OCI-LY7 (cell line): ENCODE measurements around the gene AAMDC. TPM values are rescaled to one million over a fixed set of nuclear protein-coding genes. Genes with fewer than 3 reads are reported as not detected.

Source experiments
- BruUV-seq: library from RNA; stranded (reverse); fragments of 400-500 nt; replicated peaks from 2 replicates; lab custom pipeline; 2021; lab: Mats Ljungman, UMichigan
- CTCF ChIA-PET: fragments of 300-600 bp; sonication (Branson Sonifier 250); formaldehyde crosslinking; loops from one replicate; lab custom pipeline; 2022; ENCODE audit warnings: antibody characterized with exemption; ENCODE audit not compliant: unreplicated experiment; lab: Charles Lee
- POLR2A ChIA-PET: fragments of 300-600 bp; sonication (Branson Sonifier 250); formaldehyde crosslinking; loops from one replicate; lab custom pipeline; 2022; ENCODE audit warnings: antibody characterized with exemption; lab: Charles Lee
- DNase-seq: peaks from one replicate; pipeline ENCODE4 v3.0.0-alpha.2; 2015; ENCODE audit warnings: low spot score
- H2AFZ ChIP-seq: fragments of 200-600 bp; sonication (generic), shearing (Covaris generic); 2 replicates; pipeline ENCODE4 v1.6.1; 2014; ENCODE audit warnings: mild to moderate bottlenecking, antibody characterized with exemption, low read length, moderate library complexity
- H3K27ac ChIP-seq: fragments of 200-600 bp; sonication (generic); 2 replicates; pipeline ENCODE4 v1.5.1; 2014; ENCODE audit warnings: mixed run types, low read depth, mild to moderate bottlenecking, moderate library complexity, low read length, inconsistent platforms; ENCODE audit not compliant: poor library complexity, severe bottlenecking
- H3K36me3 ChIP-seq: fragments of 200-600 bp; sonication (generic); 2 replicates; pipeline ENCODE4 v1.6.1; 2014; ENCODE audit warnings: mild to moderate bottlenecking, antibody characterized with exemption, low read length, moderate library complexity, mixed read lengths; ENCODE audit not compliant: insufficient read depth
- H3K4me1 ChIP-seq: fragments of 200-600 bp; sonication (generic); 2 replicates; pipeline ENCODE4 v1.5.1; 2014; ENCODE audit warnings: mild to moderate bottlenecking, low read length; ENCODE audit not compliant: insufficient read depth, poor library complexity, severe bottlenecking
- H3K4me2 ChIP-seq: fragments of 200-600 bp; sonication (generic); 2 replicates; pipeline ENCODE4 v1.6.1; 2014; ENCODE audit warnings: mild to moderate bottlenecking, low read length
- H3K4me3 ChIP-seq: fragments of 200-600 bp; sonication (generic); 2 replicates; pipeline ENCODE4 v1.5.1; 2014; ENCODE audit warnings: mild to moderate bottlenecking, low read depth, low read length; ENCODE audit not compliant: poor library complexity, severe bottlenecking
- H3K79me2 ChIP-seq: fragments of 200-600 bp; sonication (generic); 2 replicates; pipeline ENCODE4 v1.6.1; 2016; ENCODE audit warnings: low read depth, mild to moderate bottlenecking, low read length, moderate library complexity, mixed read lengths; ENCODE audit not compliant: insufficient read depth
- H3K9me2 ChIP-seq: fragments of 200-600 bp; sonication (generic); 2 replicates; pipeline ENCODE4 v1.6.1; 2016; ENCODE audit warnings: mild to moderate bottlenecking, low read length, mixed read lengths; ENCODE audit not compliant: insufficient read depth
- H3K9me3 ChIP-seq: fragments of 200-600 bp; sonication (generic); 2 replicates; pipeline ENCODE4 v1.6.1; 2014; ENCODE audit warnings: mild to moderate bottlenecking, mixed run types, low read length, mixed read lengths
- H4K20me1 ChIP-seq: fragments of 200-600 bp; sonication (generic); 2 replicates; pipeline ENCODE4 v1.6.1; 2014; ENCODE audit warnings: mild to moderate bottlenecking, antibody characterized with exemption, low read length, moderate library complexity, mixed read lengths; ENCODE audit not compliant: insufficient read depth
- EZH2phosphoT487 ChIP-seq: fragments of 200-600 bp; sonication (generic); IDR thresholded peaks from 2 replicates; pipeline ENCODE4 v1.6.1; 2018; ENCODE audit warnings: low read depth, borderline replicate concordance, mild to moderate bottlenecking, mixed run types, antibody characterized with exemption, low read length, moderate library complexity, mixed read lengths
- intact Hi-C: fragments of 100-400 bp; cut with micrococcal nuclease; formaldehyde crosslinking; loops from one replicate; pipeline ENCODE4 v1.10.0; 2022; ENCODE audit not compliant: unreplicated experiment
- total RNA-seq, 2 experiments: library from RNA; depleted of rRNA in 1 of 2; stranded (reverse); fragments of >200 nt in 1 of 2; shearing (Covaris generic) in 1 of 2; gene quantifications; 2 replicates each; pipeline ENCODE4 v1.2.3, GENCODE V29; 2014 to 2022
- TF ChIP-seq, protein P1 (sequence below): fragments of 200-600 bp; sonication (generic); conservative IDR thresholded peaks from 2 replicates; pipeline ENCODE4 v1.5.1; 2014; ENCODE audit warnings: mild to moderate bottlenecking, antibody characterized with exemption, low read length, moderate library complexity, mixed read lengths

Gene AAMDC
- total RNA-seq, 2 experiments from 2014 or later, result 11.0 to 17.1 TPM

DNA sequence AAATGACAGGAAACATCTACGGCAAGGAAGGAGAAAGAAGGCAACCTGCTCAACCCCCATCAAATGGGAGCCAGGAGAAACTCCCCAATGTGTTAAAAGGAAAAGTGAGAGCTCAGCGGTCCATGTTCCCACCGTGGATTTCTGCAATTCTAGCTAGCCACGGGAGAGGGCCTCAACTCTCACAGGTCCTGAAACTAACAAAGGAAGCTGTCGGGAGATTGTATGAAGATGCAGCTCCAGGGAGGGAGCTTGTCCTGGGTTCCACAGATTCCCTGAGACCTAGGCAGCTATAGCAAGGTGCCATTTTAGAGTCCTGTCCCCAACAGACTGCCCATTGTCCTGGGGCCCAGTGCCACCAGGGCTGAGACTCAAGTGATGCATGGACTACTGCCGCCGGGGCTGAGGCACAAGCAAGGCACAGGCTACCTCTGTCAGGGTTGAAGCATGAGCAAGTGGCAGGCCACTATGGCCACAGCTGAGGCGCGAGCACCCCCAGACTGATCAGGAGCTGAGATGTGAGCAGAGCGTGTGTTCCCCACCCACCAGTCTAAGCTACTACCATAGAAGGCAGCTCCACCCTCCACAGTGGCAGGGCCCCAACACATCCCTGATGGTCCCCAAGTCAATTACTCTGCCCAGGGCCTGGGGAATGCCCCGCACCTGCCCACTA is 31.7 kb upstream of the AAMDC start:
- H3K36me3 ChIP-seq, result peaks cover 42% of the 10 kb centered on the region
- H3K4me3 ChIP-seq, result no peak overlapping the region
- H3K9me3 ChIP-seq, result peaks cover 15% of the 10 kb centered on the region
- no peak overlapping the region for H3K27ac ChIP-seq
- no TSS peak for BruUV-seq
- intact Hi-C loops, result no loop called here
- TF ChIP-seq, protein P1, sequence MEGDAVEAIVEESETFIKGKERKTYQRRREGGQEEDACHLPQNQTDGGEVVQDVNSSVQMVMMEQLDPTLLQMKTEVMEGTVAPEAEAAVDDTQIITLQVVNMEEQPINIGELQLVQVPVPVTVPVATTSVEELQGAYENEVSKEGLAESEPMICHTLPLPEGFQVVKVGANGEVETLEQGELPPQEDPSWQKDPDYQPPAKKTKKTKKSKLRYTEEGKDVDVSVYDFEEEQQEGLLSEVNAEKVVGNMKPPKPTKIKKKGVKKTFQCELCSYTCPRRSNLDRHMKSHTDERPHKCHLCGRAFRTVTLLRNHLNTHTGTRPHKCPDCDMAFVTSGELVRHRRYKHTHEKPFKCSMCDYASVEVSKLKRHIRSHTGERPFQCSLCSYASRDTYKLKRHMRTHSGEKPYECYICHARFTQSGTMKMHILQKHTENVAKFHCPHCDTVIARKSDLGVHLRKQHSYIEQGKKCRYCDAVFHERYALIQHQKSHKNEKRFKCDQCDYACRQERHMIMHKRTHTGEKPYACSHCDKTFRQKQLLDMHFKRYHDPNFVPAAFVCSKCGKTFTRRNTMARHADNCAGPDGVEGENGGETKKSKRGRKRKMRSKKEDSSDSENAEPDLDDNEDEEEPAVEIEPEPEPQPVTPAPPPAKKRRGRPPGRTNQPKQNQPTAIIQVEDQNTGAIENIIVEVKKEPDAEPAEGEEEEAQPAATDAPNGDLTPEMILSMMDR, result no peak
- no peak for TF ChIP-seq EZH2phosphoT487
- POLR2A ChIA-PET, result interaction anchor here (1.1 kb wide), 1 partner anchor 30 kb away, joined by 3 read pairs; no protein-coding TSS in a partner anchor
- no peak for DNase-seq
- no peaks in the 10 kb centered on the region for H4K20me1 ChIP-seq
- no peak overlapping the region for H3K4me2 ChIP-seq
- H3K9me2 ChIP-seq, result no peaks in the 10 kb centered on the region
- no peak overlapping the region for H2AFZ ChIP-seq
- peaks cover 77% of the 10 kb centered on the region for H3K79me2 ChIP-seq
- no peaks in the 10 kb centered on the region for H3K4me1 ChIP-seq
- CTCF ChIA-PET, result no interaction called here

DNA sequence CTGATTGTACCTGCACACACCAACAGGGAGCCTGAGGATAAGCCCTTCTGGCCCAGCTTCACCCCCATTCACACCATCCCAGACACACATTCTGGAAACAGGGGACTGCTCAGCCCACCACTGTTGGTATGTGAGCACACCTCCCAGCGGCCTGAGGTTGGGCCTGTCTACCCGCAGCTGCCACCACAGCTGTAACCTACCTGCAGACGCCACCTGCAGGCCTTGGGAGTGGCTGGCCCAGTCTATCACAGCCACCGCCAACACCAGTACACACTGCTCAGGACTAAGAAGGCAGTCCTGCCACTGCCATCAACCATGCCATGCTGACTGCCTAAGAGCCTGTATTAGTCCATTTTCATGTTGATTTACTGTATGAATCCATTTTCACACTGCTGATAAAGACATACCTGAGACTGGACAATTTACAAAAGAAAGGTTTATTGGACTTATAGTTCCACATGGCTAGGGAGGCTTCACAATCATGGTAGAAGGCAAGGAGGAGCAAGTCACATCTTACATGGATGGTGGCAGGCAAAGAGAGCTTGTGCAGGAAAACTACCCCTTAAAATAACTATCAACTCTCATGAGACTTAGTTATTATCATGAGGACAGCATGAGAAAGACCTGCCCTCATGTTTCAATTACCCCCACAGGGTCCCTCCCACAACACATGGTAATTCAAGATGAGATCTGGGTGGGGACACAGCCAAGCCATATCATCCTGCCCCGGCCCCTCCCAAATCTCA is 31.0 kb upstream of the AAMDC start:
- H3K9me2 ChIP-seq, result no peaks in the 10 kb centered on the region
- no peak overlapping the region for H3K4me3 ChIP-seq
- ChIA-PET POLR2A (no interaction called here), CTCF (no interaction called here)
- H3K9me3 ChIP-seq, result peaks cover 15% of the 10 kb centered on the region
- H3K4me2 ChIP-seq, result no peak overlapping the region
- intact Hi-C loops, result no loop called here
- peaks cover 77% of the 10 kb centered on the region for H3K79me2 ChIP-seq
- H3K27ac ChIP-seq, result no peak overlapping the region
- H4K20me1 ChIP-seq, result no peaks in the 10 kb centered on the region
- BruUV-seq, result no TSS peak
- H2AFZ ChIP-seq, result no peak overlapping the region
- peaks cover 42% of the 10 kb centered on the region for H3K36me3 ChIP-seq
- H3K4me1 ChIP-seq, result no peaks in the 10 kb centered on the region
- no peak for DNase-seq
- TF ChIP-seq EZH2phosphoT487, result no peak
- TF ChIP-seq, protein P1, result no peak

DNA sequence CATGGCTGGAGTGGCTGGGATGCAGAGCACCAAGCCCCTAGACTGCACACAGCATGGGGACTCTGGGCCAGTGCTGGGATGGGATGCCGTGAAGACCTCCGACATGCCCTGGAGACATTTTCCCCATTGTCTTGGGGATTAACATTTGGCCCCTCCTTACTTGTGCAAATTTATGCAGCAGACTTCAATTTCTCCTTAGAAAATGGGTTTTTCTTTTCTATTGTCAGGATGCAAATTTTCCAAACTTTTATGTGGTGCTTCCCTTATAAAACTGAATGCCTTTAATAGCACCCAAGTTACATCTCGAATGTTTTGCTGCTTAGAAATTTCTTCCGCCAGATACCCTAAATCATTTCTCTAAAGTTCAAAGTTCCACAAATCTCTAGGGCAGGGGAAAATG is 29.6 kb upstream of the AAMDC start:
- Histone ChIP-seq H3K4me1 (no peaks in the 10 kb centered on the region), H3K4me3 (no peak overlapping the region), H3K36me3 (peaks cover 42% of the 10 kb centered on the region), H3K27ac (no peak overlapping the region), H3K9me3 (peaks cover 15% of the 10 kb centered on the region), H3K79me2 (peaks cover 82% of the 10 kb centered on the region), H3K4me2 (no peak overlapping the region), H3K9me2 (no peaks in the 10 kb centered on the region), H2AFZ (no peak overlapping the region), H4K20me1 (no peaks in the 10 kb centered on the region)
- ChIA-PET CTCF (no interaction called here), POLR2A (no interaction called here)
- DNase-seq, result no peak
- TF ChIP-seq EZH2phosphoT487, result no peak
- TF ChIP-seq, protein P1, result no peak
- intact Hi-C loops, result no loop called here
- BruUV-seq, result no TSS peak
